ENCODE measurements around the gene UBA1. TPM values are rescaled to one million over a fixed set of nuclear protein-coding genes. Genes with fewer than 3 reads are reported as not detected.

Gene UBA1
- total and polyA plus RNA-seq, 2 of the 13 experiments (the other 11 are each of a cell fraction or from before 2014, with no cell fraction given), result 93.3 to 129 TPM

DNA sequence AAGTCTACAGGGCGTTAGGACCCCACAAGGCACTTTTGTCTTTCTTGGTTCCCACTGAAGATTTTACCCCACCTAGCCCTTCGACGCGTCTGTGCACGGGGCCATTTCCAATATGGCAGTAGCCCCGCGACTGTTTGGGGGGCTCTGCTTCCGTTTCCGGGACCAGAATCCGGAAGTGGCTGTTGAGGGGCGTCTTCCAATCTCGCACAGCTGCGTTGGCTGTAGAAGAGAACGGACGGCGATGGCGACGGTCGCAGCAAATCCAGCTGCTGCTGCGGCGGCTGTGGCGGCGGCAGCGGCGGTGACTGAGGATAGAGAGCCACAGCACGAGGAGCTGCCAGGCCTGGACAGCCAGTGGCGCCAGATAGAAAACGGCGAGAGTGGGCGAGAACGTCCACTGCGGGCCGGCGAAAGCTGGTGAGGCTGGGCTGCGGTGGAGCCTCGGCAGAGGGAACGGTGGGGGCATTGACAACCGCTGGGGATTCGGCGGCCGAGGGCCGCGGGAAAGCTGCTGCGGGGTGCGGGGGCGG is 39.2 kb downstream of the UBA1 start, which contains the start of gene USP11 (continued):
- TF ChIP-seq PHF20 (CRISPR knock-in tag; IDR thresholded peaks at IDR 0.05) (peak; percentile 73), NKX3-1 (CRISPR knock-in tag; IDR thresholded peaks at IDR 0.05) (0 out of 2 replicates have a peak, but pooled peaks have one; percentile 22), ZHX2 (IDR thresholded peaks at IDR 0.05; ENCODE audit: low read depth) (peak; percentile 80; the same call in 1 of the 2 replicates), ZHX2 (CRISPR knock-in tag; IDR thresholded peaks at IDR 0.05; ENCODE audit: borderline replicate concordance) (no peak), ZZZ3 (CRISPR knock-in tag; IDR thresholded peaks at IDR 0.05; ENCODE audit: borderline replicate concordance) (no peak), ZNF225 (CRISPR knock-in tag; IDR thresholded peaks at IDR 0.05) (no peak), AGO2 (optimal IDR thresholded peaks at IDR 0.05; ENCODE audit: low read depth, low read length) (peak; percentile 73), YEATS4 (CRISPR knock-in tag; IDR thresholded peaks at IDR 0.05; ENCODE audit: borderline replicate concordance) (peak; percentile 56)
- TF ChIP-seq, protein P1, sequence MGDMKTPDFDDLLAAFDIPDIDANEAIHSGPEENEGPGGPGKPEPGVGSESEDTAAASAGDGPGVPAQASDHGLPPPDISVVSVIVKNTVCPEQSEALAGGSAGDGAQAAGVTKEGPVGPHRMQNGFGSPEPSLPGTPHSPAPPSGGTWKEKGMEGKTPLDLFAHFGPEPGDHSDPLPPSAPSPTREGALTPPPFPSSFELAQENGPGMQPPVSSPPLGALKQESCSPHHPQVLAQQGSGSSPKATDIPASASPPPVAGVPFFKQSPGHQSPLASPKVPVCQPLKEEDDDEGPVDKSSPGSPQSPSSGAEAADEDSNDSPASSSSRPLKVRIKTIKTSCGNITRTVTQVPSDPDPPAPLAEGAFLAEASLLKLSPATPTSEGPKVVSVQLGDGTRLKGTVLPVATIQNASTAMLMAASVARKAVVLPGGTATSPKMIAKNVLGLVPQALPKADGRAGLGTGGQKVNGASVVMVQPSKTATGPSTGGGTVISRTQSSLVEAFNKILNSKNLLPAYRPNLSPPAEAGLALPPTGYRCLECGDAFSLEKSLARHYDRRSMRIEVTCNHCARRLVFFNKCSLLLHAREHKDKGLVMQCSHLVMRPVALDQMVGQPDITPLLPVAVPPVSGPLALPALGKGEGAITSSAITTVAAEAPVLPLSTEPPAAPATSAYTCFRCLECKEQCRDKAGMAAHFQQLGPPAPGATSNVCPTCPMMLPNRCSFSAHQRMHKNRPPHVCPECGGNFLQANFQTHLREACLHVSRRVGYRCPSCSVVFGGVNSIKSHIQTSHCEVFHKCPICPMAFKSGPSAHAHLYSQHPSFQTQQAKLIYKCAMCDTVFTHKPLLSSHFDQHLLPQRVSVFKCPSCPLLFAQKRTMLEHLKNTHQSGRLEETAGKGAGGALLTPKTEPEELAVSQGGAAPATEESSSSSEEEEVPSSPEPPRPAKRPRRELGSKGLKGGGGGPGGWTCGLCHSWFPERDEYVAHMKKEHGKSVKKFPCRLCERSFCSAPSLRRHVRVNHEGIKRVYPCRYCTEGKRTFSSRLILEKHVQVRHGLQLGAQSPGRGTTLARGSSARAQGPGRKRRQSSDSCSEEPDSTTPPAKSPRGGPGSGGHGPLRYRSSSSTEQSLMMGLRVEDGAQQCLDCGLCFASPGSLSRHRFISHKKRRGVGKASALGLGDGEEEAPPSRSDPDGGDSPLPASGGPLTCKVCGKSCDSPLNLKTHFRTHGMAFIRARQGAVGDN (CRISPR knock-in tag; IDR thresholded peaks at IDR 0.05), result peak; percentile 93
- TF ChIP-seq, protein P2, sequence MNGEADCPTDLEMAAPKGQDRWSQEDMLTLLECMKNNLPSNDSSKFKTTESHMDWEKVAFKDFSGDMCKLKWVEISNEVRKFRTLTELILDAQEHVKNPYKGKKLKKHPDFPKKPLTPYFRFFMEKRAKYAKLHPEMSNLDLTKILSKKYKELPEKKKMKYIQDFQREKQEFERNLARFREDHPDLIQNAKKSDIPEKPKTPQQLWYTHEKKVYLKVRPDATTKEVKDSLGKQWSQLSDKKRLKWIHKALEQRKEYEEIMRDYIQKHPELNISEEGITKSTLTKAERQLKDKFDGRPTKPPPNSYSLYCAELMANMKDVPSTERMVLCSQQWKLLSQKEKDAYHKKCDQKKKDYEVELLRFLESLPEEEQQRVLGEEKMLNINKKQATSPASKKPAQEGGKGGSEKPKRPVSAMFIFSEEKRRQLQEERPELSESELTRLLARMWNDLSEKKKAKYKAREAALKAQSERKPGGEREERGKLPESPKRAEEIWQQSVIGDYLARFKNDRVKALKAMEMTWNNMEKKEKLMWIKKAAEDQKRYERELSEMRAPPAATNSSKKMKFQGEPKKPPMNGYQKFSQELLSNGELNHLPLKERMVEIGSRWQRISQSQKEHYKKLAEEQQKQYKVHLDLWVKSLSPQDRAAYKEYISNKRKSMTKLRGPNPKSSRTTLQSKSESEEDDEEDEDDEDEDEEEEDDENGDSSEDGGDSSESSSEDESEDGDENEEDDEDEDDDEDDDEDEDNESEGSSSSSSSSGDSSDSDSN (CRISPR knock-in tag; IDR thresholded peaks at IDR 0.05), result peak; percentile 42; the same call in 1 of the 2 replicates
- TF ChIP-seq, protein P3, sequence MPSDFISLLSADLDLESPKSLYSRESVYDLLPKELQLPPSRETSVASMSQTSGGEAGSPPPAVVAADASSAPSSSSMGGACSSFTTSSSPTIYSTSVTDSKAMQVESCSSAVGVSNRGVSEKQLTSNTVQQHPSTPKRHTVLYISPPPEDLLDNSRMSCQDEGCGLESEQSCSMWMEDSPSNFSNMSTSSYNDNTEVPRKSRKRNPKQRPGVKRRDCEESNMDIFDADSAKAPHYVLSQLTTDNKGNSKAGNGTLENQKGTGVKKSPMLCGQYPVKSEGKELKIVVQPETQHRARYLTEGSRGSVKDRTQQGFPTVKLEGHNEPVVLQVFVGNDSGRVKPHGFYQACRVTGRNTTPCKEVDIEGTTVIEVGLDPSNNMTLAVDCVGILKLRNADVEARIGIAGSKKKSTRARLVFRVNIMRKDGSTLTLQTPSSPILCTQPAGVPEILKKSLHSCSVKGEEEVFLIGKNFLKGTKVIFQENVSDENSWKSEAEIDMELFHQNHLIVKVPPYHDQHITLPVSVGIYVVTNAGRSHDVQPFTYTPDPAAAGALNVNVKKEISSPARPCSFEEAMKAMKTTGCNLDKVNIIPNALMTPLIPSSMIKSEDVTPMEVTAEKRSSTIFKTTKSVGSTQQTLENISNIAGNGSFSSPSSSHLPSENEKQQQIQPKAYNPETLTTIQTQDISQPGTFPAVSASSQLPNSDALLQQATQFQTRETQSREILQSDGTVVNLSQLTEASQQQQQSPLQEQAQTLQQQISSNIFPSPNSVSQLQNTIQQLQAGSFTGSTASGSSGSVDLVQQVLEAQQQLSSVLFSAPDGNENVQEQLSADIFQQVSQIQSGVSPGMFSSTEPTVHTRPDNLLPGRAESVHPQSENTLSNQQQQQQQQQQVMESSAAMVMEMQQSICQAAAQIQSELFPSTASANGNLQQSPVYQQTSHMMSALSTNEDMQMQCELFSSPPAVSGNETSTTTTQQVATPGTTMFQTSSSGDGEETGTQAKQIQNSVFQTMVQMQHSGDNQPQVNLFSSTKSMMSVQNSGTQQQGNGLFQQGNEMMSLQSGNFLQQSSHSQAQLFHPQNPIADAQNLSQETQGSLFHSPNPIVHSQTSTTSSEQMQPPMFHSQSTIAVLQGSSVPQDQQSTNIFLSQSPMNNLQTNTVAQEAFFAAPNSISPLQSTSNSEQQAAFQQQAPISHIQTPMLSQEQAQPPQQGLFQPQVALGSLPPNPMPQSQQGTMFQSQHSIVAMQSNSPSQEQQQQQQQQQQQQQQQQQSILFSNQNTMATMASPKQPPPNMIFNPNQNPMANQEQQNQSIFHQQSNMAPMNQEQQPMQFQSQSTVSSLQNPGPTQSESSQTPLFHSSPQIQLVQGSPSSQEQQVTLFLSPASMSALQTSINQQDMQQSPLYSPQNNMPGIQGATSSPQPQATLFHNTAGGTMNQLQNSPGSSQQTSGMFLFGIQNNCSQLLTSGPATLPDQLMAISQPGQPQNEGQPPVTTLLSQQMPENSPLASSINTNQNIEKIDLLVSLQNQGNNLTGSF (CRISPR knock-in tag; IDR thresholded peaks at IDR 0.05), result peak; percentile 31; the same call in 1 of the 2 replicates
